GM10248 (cell line): ENCODE results near the gene SAMD13.

ENCODE experiments used
- CTCF ChIA-PET: fragments of 300-600 bp; sonication (Branson Sonifier 250); formaldehyde crosslinking; extraction: SDS; loops from one replicate; lab custom pipeline; 2021; ENCODE audit warnings: antibody characterized with exemption; lab: Yijun Ruan, JAX
- POLR2A ChIA-PET: fragments of 350-650 bp; sonication (Branson Sonifier 250); formaldehyde crosslinking; extraction: SDS; loops from one replicate; lab custom pipeline; 2020; ENCODE audit warnings: antibody characterized with exemption; lab: Yijun Ruan, JAX
- DNase-seq: peaks from one replicate; pipeline ENCODE4 v3.0.0; 2012; ENCODE audit errors: extremely low spot score
- CTCF ChIP-seq: IDR thresholded peaks from 2 replicates; pipeline ENCODE4 v1.5.1; 2012; ENCODE audit warnings: mild to moderate bottlenecking, low read depth; ENCODE audit errors: extremely low read depth, missing control alignments, control extremely low read depth

SAMD13 gene

GRCh38 chr1:84363622-84364021 lies 62.1 kb downstream of the SAMD13 start:
- ChIA-PET POLR2A (no interaction called here), CTCF (interaction anchor here (1.2 kb wide), 1 partner anchor 128 kb away, joined by 3 read pairs; no protein-coding TSS in a partner anchor)
- TF ChIP-seq CTCF: no peak
- no peak for DNase-seq

- peak; percentile 6 for DNase-seq
- POLR2A ChIA-PET: no interaction called here
- TF ChIP-seq CTCF: no peak
- CTCF ChIA-PET: interaction anchor here (1.2 to 1.4 kb wide), 2 partner anchors 10 to 21 kb away, joined by 3 to 5 read pairs; no protein-coding TSS in a partner anchor
These were observed 64.0 kb downstream of the SAMD13 start for GRCh38 chr1:84365225-84366221.

- no peak for DNase-seq
- ChIA-PET POLR2A (no interaction called here), CTCF (no interaction called here)
- no peak for TF ChIP-seq CTCF
These were observed 65.3 kb downstream of the SAMD13 start for GRCh38 chr1:84366786-84367185.

GRCh38 chr1:84367219-84367618 lies 65.7 kb downstream of the SAMD13 start:
- POLR2A ChIA-PET: no interaction called here

DNA sequence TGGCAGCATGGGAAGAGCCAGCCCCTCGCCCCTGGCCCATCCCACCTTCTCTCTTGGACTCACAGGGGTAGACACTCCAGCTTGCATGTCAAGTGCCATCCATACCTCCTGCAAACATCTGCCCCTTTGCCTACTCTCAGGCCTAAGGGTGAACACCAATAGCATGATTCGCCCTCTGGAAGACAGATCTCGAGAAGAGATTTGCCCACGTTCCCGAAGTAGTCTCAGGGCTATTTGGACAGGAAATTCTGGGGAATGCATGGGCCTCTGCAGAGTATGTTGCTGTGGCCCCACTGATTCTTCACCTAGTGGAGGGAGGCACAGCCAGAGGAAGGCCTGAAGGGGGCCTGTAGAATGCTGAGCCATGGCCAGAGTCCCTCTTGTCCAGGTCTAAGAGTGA lies 66.9 kb downstream of the SAMD13 start:
- TF ChIP-seq CTCF: no peak
- DNase-seq: no peak
- ChIA-PET CTCF (no interaction called here), POLR2A (no interaction called here)

More at GRCh38 chr1:84367219-84367618, 65.7 kb downstream of the SAMD13 start:
- TF ChIP-seq CTCF: no peak
- CTCF ChIA-PET: no interaction called here
- DNase-seq: no peak

- TF ChIP-seq CTCF: no peak
- CTCF ChIA-PET: interaction anchor here (1.1 to 1.2 kb wide), 2 partner anchors 12 to 13 kb away, joined by 3 read pairs; no protein-coding TSS in a partner anchor
- POLR2A ChIA-PET: no interaction called here
- DNase-seq: no peak
These were observed 68.8 kb downstream of the SAMD13 start for GRCh38 chr1:84370266-84370665.
